Fibroblast of lung (primary cell): ENCODE measurements around the gene SMCO1. TPM values are rescaled to one million over a fixed set of nuclear protein-coding genes. Genes with fewer than 3 reads are reported as not detected.

ENCODE experiments used
- DNase-seq, 2 donors: peaks; one replicate each; pipeline versions ENCODE4 v3.0.0 to v3.0.0-alpha.2; 2010; ENCODE audit warnings: low read depth in 2 of 2
- H2AFZ ChIP-seq: 2 replicates; pipeline ENCODE4 v1.5.1; 2012; ENCODE audit warnings: low read length, control low read depth, inconsistent platforms
- H3K27ac ChIP-seq: 2 replicates; pipeline ENCODE4 v1.5.1; 2011; ENCODE audit warnings: low read length, control low read depth; ENCODE audit not compliant: insufficient read depth
- H3K27me3 ChIP-seq: 2 replicates; pipeline ENCODE4 v1.5.1; 2011; ENCODE audit warnings: mild to moderate bottlenecking, low read length; ENCODE audit not compliant: control insufficient read depth, insufficient read depth
- H3K36me3 ChIP-seq: 2 replicates; pipeline ENCODE4 v1.5.1; 2011; ENCODE audit warnings: low read length; ENCODE audit not compliant: control insufficient read depth, insufficient read depth
- H3K4me1 ChIP-seq: 2 replicates; pipeline ENCODE4 v1.5.1; 2011; ENCODE audit warnings: low read length; ENCODE audit not compliant: control insufficient read depth, insufficient read depth; ENCODE audit errors: extremely low read depth
- H3K4me2 ChIP-seq: 2 replicates; pipeline ENCODE4 v1.5.1; 2011; ENCODE audit warnings: low read length, control low read depth; ENCODE audit not compliant: insufficient read depth; ENCODE audit errors: extremely low read depth
- H3K4me3 ChIP-seq, 4 experiments: fragments of 200-600 bp in 1 of 4; sonication (generic) in 1 of 4; replicated peaks in 1 of 4; 2 replicates each; pipeline ENCODE4 v1.5.1; 2011 to 2016; ENCODE audit warnings: low read length in 4 of 4, low read depth in 3 of 4, mild to moderate bottlenecking in 3 of 4, control low read depth in 2 of 4, inconsistent platforms in 1 of 4, mixed read lengths in 1 of 4; ENCODE audit not compliant: insufficient read depth in 1 of 4; ENCODE audit errors: control extremely low read depth in 1 of 4
- H3K79me2 ChIP-seq: 2 replicates; pipeline ENCODE4 v1.5.1; 2012; ENCODE audit warnings: mild to moderate bottlenecking, low read length, inconsistent platforms; ENCODE audit not compliant: control insufficient read depth, insufficient read depth
- H3K9ac ChIP-seq: 2 replicates; pipeline ENCODE4 v1.5.1; 2011; ENCODE audit warnings: mild to moderate bottlenecking, low read length, control low read depth; ENCODE audit not compliant: insufficient read depth
- H3K9me3 ChIP-seq: 2 replicates; pipeline ENCODE4 v1.5.1; 2012; ENCODE audit warnings: low read depth, low read length; ENCODE audit not compliant: control insufficient read depth, insufficient read depth
- H4K20me1 ChIP-seq: 2 replicates; pipeline ENCODE4 v1.5.1; 2011; ENCODE audit warnings: low read length; ENCODE audit not compliant: control insufficient read depth, insufficient read depth; ENCODE audit errors: extremely low read depth
- EZH2 ChIP-seq: IDR thresholded peaks from 2 replicates; pipeline ENCODE4 v1.5.1; 2012; ENCODE audit warnings: low read length, control low read depth, mild to moderate bottlenecking; ENCODE audit errors: missing control alignments
- polyA plus RNA-seq, 2 donors: library from polyadenylated mRNA; depleted of rRNA in 1 of 2; stranded (reverse) in 1 of 2; unstranded in 1 of 2; fragments of >200 nt; gene quantifications; 2 replicates each; pipeline ENCODE4 v1.2.1, GENCODE V29; 2011 to 2012; ENCODE audit warnings: missing spikeins in 1 of 2
- total RNA-seq: library from RNA; depleted of rRNA; stranded (reverse); fragments of >200 nt; gene quantifications from 2 replicates; pipeline ENCODE4 v1.2.1, GENCODE V29; 2014
- TF ChIP-seq, protein P1 (sequence below), 2 donors: IDR thresholded peaks in 1 of 2; conservative IDR thresholded peaks in 1 of 2; 1 replicate in 1 of 2; 2 replicates in 1 of 2; pipeline ENCODE4 v1.5.1; 2011 to 2012; ENCODE audit warnings: low read length in 2 of 2, control low read depth in 1 of 2, inconsistent platforms in 1 of 2, low read depth in 1 of 2, mild to moderate bottlenecking in 1 of 2

Gene SMCO1
- total and polyA plus RNA-seq, 2 donors (not counting 1 experiment from before 2014, with no cell fraction given) = not detected

DNA sequence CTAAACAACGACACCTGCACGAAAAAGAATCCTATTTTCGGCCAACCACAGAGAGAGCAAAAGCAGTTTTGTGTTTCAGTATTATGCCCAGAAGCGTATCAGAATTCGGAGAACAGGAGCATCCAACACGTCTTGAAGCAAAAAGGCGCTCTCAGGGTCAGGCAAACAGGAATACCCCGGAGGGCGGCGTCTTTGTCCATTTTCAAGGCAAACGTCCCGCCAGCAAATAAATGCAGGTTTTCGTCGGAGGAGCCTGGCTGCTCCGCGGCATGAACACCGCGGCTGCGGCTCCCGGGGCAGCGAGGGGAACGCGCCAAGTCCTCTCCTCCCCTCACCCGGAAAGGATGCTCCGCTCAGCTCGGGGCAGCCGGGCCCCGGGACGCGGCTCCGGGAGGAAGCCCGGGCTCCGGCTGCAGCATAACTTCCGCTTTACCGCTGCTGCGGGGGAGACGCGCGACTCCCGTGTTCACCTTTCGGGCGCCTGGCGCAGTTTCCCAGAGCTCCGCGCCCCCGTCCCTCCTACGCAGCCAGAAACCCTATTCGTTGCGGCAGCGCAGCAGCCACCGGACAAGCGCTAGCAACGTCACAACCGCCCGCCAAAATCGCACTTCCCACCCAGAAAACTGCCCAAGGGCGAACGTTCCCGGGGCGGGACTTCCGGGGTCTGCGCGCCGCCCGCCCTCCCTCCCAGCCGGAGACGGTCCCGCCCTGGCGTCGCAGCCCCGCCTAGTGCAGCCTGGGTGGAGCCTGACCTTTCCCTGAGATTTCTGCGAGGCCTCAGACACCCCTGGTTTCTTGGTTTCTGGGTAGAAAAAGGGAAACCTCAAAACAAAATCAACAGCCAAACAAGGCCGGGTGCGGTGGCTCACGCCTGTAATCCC lies 11.7 kb downstream of the SMCO1 start, which contains the start of gene RNF168:
TSS of gene RNF168 (minus strand) at position 573 of the 881 bp plus-strand sequence. CDS start 595 bp downstream, outside the sequence.
- Histone ChIP-seq H3K4me3 (peak within 1 kb of the TSS; percentile 84 to 99 (median 94)), H3K79me2 (peaks cover 43% of the 10 kb centered on the region), H3K9ac (peak within 1 kb of the TSS; percentile 86), H3K4me1 (peaks cover 3% of the 10 kb centered on the region), H3K9me3 (no peaks in the 10 kb centered on the region), H3K4me2 (peak within 1 kb of the TSS; percentile 71), H3K27ac (peak within 1 kb of the TSS; percentile 89), H3K27me3 (no peaks in the 10 kb centered on the region), H2AFZ (peak within 1 kb of the TSS; percentile 75), H3K36me3 (no peaks in the 10 kb centered on the region), H4K20me1 (no peaks in the 10 kb centered on the region)
- TF ChIP-seq, protein P1, sequence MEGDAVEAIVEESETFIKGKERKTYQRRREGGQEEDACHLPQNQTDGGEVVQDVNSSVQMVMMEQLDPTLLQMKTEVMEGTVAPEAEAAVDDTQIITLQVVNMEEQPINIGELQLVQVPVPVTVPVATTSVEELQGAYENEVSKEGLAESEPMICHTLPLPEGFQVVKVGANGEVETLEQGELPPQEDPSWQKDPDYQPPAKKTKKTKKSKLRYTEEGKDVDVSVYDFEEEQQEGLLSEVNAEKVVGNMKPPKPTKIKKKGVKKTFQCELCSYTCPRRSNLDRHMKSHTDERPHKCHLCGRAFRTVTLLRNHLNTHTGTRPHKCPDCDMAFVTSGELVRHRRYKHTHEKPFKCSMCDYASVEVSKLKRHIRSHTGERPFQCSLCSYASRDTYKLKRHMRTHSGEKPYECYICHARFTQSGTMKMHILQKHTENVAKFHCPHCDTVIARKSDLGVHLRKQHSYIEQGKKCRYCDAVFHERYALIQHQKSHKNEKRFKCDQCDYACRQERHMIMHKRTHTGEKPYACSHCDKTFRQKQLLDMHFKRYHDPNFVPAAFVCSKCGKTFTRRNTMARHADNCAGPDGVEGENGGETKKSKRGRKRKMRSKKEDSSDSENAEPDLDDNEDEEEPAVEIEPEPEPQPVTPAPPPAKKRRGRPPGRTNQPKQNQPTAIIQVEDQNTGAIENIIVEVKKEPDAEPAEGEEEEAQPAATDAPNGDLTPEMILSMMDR (conservative IDR thresholded peaks at IDR 0.05 in 1 of 2, IDR thresholded peaks at IDR 0.05 in 1 of 2; ENCODE audit: low read depth in 1 of 2, low read length in 2 of 2) = no peak
- TF ChIP-seq EZH2 = no peak
- peak; percentile 94 to 96 for DNase-seq

DNA sequence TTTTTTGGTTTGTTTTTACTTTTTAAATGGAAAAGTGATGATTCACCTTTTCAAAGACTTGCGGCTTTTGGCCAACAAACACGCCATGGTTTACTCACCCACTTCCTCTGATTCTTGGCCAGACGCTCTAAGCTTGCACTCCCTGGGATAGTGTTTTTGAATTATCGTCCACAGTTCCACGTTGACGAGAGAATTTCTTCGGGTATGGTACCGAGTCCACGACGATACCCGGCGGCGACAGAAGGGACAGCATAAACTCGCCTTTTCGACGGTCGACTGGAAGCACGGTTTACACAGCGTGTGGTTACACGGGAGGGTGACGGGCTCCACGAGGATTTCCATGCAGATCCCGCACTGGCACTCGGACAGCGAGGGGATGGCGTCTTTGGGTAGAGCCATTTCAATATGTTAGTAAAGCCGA lies 12.4 kb downstream of the SMCO1 start:
- Histone ChIP-seq H3K27me3 (no peaks in the 10 kb centered on the region), H3K36me3 (no peaks in the 10 kb centered on the region), H2AFZ (peak overlapping the region; percentile 75), H3K4me2 (peak overlapping the region; percentile 71), H3K4me3 (peak overlapping the region; percentile 84 to 99 (median 94)), H3K9ac (peak overlapping the region; percentile 86), H4K20me1 (no peaks in the 10 kb centered on the region), H3K4me1 (peaks cover 3% of the 10 kb centered on the region), H3K27ac (peak overlapping the region; percentile 89), H3K79me2 (peaks cover 50% of the 10 kb centered on the region), H3K9me3 (no peaks in the 10 kb centered on the region)
- peak; percentile 89 to 91 for DNase-seq
- TF ChIP-seq, protein P1 (conservative IDR thresholded peaks at IDR 0.05 in 1 of 2, IDR thresholded peaks at IDR 0.05 in 1 of 2; ENCODE audit: low read depth in 1 of 2, low read length in 2 of 2) = no peak
- no peak for TF ChIP-seq EZH2

DNA sequence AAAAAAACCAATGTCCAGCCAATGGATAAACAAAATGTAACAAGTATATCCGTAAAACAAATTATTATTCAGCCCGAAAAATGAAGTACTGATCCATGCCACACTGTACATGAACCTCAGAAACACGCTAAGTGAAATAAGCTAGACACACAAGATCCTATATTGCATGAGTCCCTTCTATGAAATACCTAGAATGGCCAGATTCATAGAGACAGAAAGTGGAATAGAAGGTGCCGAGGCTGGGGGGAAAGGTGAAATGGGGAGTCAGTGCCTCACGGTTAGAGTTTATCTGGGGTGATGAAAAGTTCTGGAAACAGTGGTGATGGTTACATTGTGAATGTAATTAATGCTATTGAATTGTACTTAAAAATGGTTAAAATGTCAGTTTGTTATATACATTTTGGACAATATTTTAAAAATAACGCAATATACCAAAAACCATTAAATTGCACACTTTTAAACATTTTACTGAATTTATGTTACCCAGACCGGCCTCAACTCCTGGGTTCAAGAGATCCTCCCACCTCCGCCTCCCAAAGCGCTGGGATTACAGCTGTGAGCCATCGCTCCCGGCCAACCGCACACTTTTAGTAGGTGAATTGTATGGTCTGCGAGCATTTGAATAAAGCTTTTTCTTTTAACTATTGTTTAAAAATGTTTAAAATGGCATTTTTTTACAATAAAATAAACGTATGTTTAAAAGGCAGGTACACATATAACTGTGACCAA lies 13.7 kb downstream of the SMCO1 start:
- Histone ChIP-seq H3K27me3 (no peaks in the 10 kb centered on the region), H3K36me3 (no peaks in the 10 kb centered on the region), H3K4me2 (peak overlapping the region; percentile 49), H2AFZ (no peak overlapping the region), H3K9ac (peak overlapping the region; percentile 51), H3K4me1 (peaks cover 3% of the 10 kb centered on the region), H3K4me3 (peak overlapping the region; percentile 84 to 99 (median 94)), H3K27ac (peak overlapping the region; percentile 89), H4K20me1 (no peaks in the 10 kb centered on the region), H3K9me3 (no peaks in the 10 kb centered on the region), H3K79me2 (peaks cover 63% of the 10 kb centered on the region)
- DNase-seq = peak; percentile 40 to 51
- no peak for TF ChIP-seq EZH2
- TF ChIP-seq, protein P1 (conservative IDR thresholded peaks at IDR 0.05 in 1 of 2, IDR thresholded peaks at IDR 0.05 in 1 of 2; ENCODE audit: low read depth in 1 of 2, low read length in 2 of 2) = no peak
